ENCODE data around the gene SEZ6L2. TPM values are rescaled to one million over a fixed set of nuclear protein-coding genes. Genes with fewer than 3 reads are reported as not detected.

SEZ6L2 gene
- total RNA-seq, 4 donors from 2014 or later = 0.20 to 1.7 (median 0.56) TPM

GRCh38 chr16:29927070-29927905, 27.9 kb upstream of the SEZ6L2 start:
- Histone ChIP-seq H3K27ac (peak overlapping the region; percentile 88 to 96 (median 89)), H3K4me3 (peak overlapping the region; percentile 75 to 99 (median 97)), H3K4me1 (peaks cover 21 to 24% of the 10 kb centered on the region in 2 donors), H3K36me3 (peaks cover 0 to 9% of the 10 kb centered on the region in 2 donors), H3K27me3 (no peaks in the 10 kb centered on the region), H3K9me3 (no peaks in the 10 kb centered on the region)
- ATAC-seq (no peak), DNase-seq (no peak)
- intact Hi-C loops (cut with DNase I; ENCODE audit: low total_unique reads) (loop anchor here (2.0 to 5.0 kb wide), 6 partner anchors 34 to 135 kb away; partner anchors contain the start of genes C16orf92, HIRIP3, KIF22 and MAZ), in situ Hi-C loops (cut with MboI; ENCODE audit: low sequenced_read_pairs in 4 of 4) (loop anchor here in 1 of 4 donors (10.0 kb wide), 1 partner anchor 48 kb away; the partner anchor contains the start of gene TAOK2)
- TF ChIP-seq POLR2A (IDR thresholded peaks at IDR 0.05) (no peak), CTCF (IDR thresholded peaks at IDR 0.05 in 4 of 5, conservative IDR thresholded peaks at IDR 0.05 in 1 of 5) (no peak)

- in situ Hi-C loops (cut with MboI; ENCODE audit: low sequenced_read_pairs in 4 of 4) = loop anchor here in 1 of 4 donors (10.0 kb wide), 1 partner anchor 48 kb away; the partner anchor contains the start of gene TAOK2
- Histone ChIP-seq H3K9me3 (no peaks in the 10 kb centered on the region), H3K4me3 (peak overlapping the region; percentile 75 to 99 (median 97)), H3K36me3 (peaks cover 0 to 15% of the 10 kb centered on the region in 2 donors), H3K27ac (peak overlapping the region; percentile 88 to 96 (median 89)), H3K27me3 (no peaks in the 10 kb centered on the region), H3K4me1 (peaks cover 22 to 25% of the 10 kb centered on the region in 2 donors)
- ATAC-seq (peak; percentile 40 to 43), DNase-seq (no peak)
- TF ChIP-seq CTCF (IDR thresholded peaks at IDR 0.05 in 4 of 5, conservative IDR thresholded peaks at IDR 0.05 in 1 of 5) (no peak), POLR2A (IDR thresholded peaks at IDR 0.05) (no peak)
- intact Hi-C loops (cut with DNase I; ENCODE audit: low total_unique reads) = loop anchor here (1.0 to 5.0 kb wide), 8 partner anchors 26 to 134 kb away; partner anchors contain the start of genes ASPHD1, C16orf92, CDIPT and HIRIP3
Measured at GRCh38 chr16:29926711-29927052, 27.3 kb upstream of the SEZ6L2 start.

GRCh38 chr16:29925781-29926710, 26.7 kb upstream of the SEZ6L2 start, which contains the start of gene KCTD13:
Gene KCTD13, minus strand, starts transcription at chr16:29926226. Its CDS starts 193 bp downstream, at chr16:29926033.
- intact Hi-C loops (cut with DNase I; ENCODE audit: low total_unique reads) (loop anchor here (1.0 to 5.0 kb wide), 8 partner anchors 26 to 134 kb away; partner anchors contain the start of genes ASPHD1, C16orf92, CDIPT and HIRIP3), in situ Hi-C loops (cut with MboI; ENCODE audit: low sequenced_read_pairs in 4 of 4) (loop anchor here in 1 of 4 donors (10.0 kb wide), 1 partner anchor 49 kb away; the partner anchor contains the start of gene TAOK2)

More at GRCh38 chr16:29925781-29926710, 26.7 kb upstream of the SEZ6L2 start, which contains the start of gene KCTD13:
- peak within 1 kb of the TSS; percentile 88 to 96 (median 89) for H3K27ac ChIP-seq
- ATAC-seq (peak; percentile 94), DNase-seq (peak; percentile 63 to 73)
- H3K4me3 ChIP-seq = peak within 1 kb of the TSS; percentile 75 to 99 (median 97)
- H3K9me3 ChIP-seq = no peaks in the 10 kb centered on the region
- peak; percentile 71 to 75 for TF ChIP-seq POLR2A (IDR thresholded peaks at IDR 0.05)
- no peak for TF ChIP-seq CTCF (IDR thresholded peaks at IDR 0.05 in 4 of 5, conservative IDR thresholded peaks at IDR 0.05 in 1 of 5)
- H3K27me3 ChIP-seq = no peaks in the 10 kb centered on the region
- peaks cover 22 to 25% of the 10 kb centered on the region in 2 donors for H3K4me1 ChIP-seq
- H3K36me3 ChIP-seq = peaks cover 0 to 21% of the 10 kb centered on the region in 2 donors

Data from gastrocnemius medialis (tissue), 4 donors.